H1 (cell line): ENCODE measurements around the gene HOATZ.

Experiments used
- CREB1 ChIP-seq: IDR thresholded peaks from 2 replicates; pipeline ENCODE4 v1.6.1; 2012; ENCODE audit warnings: inconsistent platforms
- EZH2 ChIP-seq: fragments of 200-600 bp; sonication (generic); IDR thresholded peaks from 2 replicates; pipeline ENCODE4 v1.7.1; 2012; ENCODE audit warnings: low read depth, mild to moderate bottlenecking, moderate library complexity, low read length, inconsistent platforms; ENCODE audit not compliant: severe bottlenecking
- KDM1A ChIP-seq: fragments of 200-600, 300-600 bp; sonication (generic); IDR thresholded peaks from 2 replicates; pipeline ENCODE4 v1.7.1; 2016; ENCODE audit warnings: mild to moderate bottlenecking, low read length, borderline replicate concordance
- POLR2A ChIP-seq, 2 experiments: IDR thresholded peaks; 1 replicate in 1 of 2; 2 replicates in 1 of 2; pipeline ENCODE4 v1.6.1; 2011; ENCODE audit warnings: low read depth in 2 of 2, low read length in 2 of 2, mild to moderate bottlenecking in 2 of 2; ENCODE audit errors: control extremely low read depth in 1 of 2
- POLR2AphosphoS5 ChIP-seq: IDR thresholded peaks from 2 replicates; pipeline ENCODE4 v1.6.1; 2011; ENCODE audit warnings: low read depth, low read length
- RNF2 ChIP-seq: fragments of 200-900, 300-1000 bp; sonication (generic); IDR thresholded peaks from 2 replicates; pipeline ENCODE4 v1.7.1; 2016; ENCODE audit warnings: borderline replicate concordance, low read depth, mild to moderate bottlenecking, antibody characterized with exemption, low read length; ENCODE audit not compliant: poor library complexity, severe bottlenecking; ENCODE audit errors: missing control alignments
- SIN3A ChIP-seq, 2 experiments: IDR thresholded peaks in 1 of 2; conservative IDR thresholded peaks in 1 of 2; 2 replicates each; pipeline ENCODE4 v1.6.1; 2011 to 2012; ENCODE audit warnings: low read length in 2 of 2, improper control_type of control experiment in 1 of 2, low read depth in 1 of 2, mild to moderate bottlenecking in 1 of 2
- SP1 ChIP-seq: IDR thresholded peaks from 2 replicates; pipeline ENCODE4 v1.6.1; 2011; ENCODE audit warnings: low read depth, low read length
- TF ChIP-seq, protein P1 (sequence below), 3 experiments: IDR thresholded peaks; 1 replicate in 2 of 3; 2 replicates in 1 of 3; pipeline versions ENCODE4 v1.5.1 to v1.6.1; 2011; ENCODE audit warnings: low read length in 3 of 3, mild to moderate bottlenecking in 3 of 3, inconsistent platforms in 2 of 3, low read depth in 1 of 3, moderate library complexity in 1 of 3; ENCODE audit not compliant: insufficient read depth in 1 of 3; ENCODE audit errors: control extremely low read depth in 1 of 3

DNA sequence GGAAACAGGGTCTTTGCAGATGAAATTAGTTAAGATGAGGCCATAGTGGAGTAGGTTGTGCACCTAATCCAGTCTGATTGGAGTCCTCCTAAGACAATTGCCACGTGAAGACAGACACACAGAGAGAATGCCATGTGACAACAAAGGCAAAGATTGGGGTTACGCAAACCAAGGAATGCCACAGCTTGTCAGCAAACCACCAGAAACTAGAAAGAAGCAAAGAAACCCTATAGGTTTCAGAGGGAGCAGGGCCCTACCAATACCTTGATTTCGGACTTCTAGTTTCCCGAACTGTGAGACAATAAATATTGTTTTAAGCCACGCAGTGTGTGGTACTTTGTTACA, 17.8 kb downstream of the HOATZ start:
- no peak for TF ChIP-seq POLR2A (IDR thresholded peaks at IDR 0.05; ENCODE audit: control extremely low read depth in 1 of 2, low read depth in 2 of 2, low read length in 2 of 2)
- no peak for TF ChIP-seq SIN3A (conservative IDR thresholded peaks at IDR 0.05 in 1 of 2, IDR thresholded peaks at IDR 0.05 in 1 of 2; ENCODE audit: low read depth in 1 of 2, low read length in 2 of 2)
- TF ChIP-seq POLR2AphosphoS5 = no peak
- no peak for TF ChIP-seq RNF2
- TF ChIP-seq, protein P1, sequence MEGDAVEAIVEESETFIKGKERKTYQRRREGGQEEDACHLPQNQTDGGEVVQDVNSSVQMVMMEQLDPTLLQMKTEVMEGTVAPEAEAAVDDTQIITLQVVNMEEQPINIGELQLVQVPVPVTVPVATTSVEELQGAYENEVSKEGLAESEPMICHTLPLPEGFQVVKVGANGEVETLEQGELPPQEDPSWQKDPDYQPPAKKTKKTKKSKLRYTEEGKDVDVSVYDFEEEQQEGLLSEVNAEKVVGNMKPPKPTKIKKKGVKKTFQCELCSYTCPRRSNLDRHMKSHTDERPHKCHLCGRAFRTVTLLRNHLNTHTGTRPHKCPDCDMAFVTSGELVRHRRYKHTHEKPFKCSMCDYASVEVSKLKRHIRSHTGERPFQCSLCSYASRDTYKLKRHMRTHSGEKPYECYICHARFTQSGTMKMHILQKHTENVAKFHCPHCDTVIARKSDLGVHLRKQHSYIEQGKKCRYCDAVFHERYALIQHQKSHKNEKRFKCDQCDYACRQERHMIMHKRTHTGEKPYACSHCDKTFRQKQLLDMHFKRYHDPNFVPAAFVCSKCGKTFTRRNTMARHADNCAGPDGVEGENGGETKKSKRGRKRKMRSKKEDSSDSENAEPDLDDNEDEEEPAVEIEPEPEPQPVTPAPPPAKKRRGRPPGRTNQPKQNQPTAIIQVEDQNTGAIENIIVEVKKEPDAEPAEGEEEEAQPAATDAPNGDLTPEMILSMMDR (IDR thresholded peaks at IDR 0.05; ENCODE audit: control extremely low read depth in 1 of 3, insufficient read depth in 1 of 3, low read depth in 1 of 3, low read length in 3 of 3) = no peak
- no peak for TF ChIP-seq EZH2
- TF ChIP-seq KDM1A = no peak
- TF ChIP-seq SP1 = no peak
- no peak for TF ChIP-seq CREB1
